ENCODE measurements around the gene ESPL1.

- TF ChIP-seq, protein P1, sequence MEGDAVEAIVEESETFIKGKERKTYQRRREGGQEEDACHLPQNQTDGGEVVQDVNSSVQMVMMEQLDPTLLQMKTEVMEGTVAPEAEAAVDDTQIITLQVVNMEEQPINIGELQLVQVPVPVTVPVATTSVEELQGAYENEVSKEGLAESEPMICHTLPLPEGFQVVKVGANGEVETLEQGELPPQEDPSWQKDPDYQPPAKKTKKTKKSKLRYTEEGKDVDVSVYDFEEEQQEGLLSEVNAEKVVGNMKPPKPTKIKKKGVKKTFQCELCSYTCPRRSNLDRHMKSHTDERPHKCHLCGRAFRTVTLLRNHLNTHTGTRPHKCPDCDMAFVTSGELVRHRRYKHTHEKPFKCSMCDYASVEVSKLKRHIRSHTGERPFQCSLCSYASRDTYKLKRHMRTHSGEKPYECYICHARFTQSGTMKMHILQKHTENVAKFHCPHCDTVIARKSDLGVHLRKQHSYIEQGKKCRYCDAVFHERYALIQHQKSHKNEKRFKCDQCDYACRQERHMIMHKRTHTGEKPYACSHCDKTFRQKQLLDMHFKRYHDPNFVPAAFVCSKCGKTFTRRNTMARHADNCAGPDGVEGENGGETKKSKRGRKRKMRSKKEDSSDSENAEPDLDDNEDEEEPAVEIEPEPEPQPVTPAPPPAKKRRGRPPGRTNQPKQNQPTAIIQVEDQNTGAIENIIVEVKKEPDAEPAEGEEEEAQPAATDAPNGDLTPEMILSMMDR (IDR thresholded peaks at IDR 0.05; ENCODE audit: low read depth, low read length, missing input control) = no peak
- no peak for TF ChIP-seq JUND (IDR thresholded peaks at IDR 0.05)
- no peak for TF ChIP-seq FOXA1 (IDR thresholded peaks at IDR 0.05)
- no peak for TF ChIP-seq REST (IDR thresholded peaks at IDR 0.05)
- TF ChIP-seq ZBTB33 (IDR thresholded peaks at IDR 0.05) = no peak
These were observed 12.1 kb upstream of the ESPL1 start for GRCh38 chr12:53255996-53256395.
